Measurements from ENCODE around the gene KCNQ1.

The KCNQ1 gene

DNA sequence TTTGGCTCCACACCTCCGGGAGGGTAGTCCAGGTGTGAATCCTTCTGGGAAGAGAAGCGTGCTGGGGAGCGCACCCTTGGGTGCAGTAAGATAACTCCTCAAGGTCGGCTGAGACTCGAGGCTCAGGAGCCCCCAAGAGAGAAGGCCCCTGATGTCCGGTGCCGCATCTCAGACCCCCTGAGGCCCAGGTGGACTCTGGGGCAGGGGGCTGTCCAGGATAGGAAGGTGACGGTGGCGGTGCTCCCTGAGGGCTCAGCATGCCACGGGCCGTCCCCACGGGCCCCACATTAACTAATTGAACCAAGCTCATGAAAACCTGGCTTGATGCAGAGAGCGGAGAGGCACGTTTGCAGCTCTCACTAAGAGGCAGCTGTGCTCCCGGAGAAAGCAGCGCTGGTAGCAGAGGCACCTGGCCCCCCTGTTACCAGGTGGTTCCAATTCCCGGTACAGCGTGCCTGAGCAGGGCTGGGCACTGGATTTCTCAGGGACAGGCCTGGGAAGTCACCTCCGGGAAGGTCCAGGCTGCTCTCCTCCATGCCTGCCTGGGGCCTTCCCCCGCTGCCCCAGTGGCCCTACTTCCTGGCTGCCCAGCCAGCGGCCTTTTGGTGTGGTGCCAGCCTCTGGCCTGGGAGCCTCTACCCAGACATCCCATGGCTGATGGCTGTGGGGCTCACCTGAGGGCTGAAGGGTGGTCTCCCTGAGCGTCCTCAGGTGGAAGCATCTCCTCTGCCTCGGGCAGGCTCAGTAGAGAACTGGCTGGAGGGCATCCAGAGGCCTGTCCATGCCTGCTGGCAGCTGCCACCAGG, 1.1 kb downstream of the KCNQ1 start:
- no peak for DNase-seq

- no peak for DNase-seq
Measured at GRCh38 chr11:2446590-2447252, 1.9 kb downstream of the KCNQ1 start.

GRCh38 chr11:2447253-2447950, 2.6 kb downstream of the KCNQ1 start:
- DNase-seq: no peak

DNA sequence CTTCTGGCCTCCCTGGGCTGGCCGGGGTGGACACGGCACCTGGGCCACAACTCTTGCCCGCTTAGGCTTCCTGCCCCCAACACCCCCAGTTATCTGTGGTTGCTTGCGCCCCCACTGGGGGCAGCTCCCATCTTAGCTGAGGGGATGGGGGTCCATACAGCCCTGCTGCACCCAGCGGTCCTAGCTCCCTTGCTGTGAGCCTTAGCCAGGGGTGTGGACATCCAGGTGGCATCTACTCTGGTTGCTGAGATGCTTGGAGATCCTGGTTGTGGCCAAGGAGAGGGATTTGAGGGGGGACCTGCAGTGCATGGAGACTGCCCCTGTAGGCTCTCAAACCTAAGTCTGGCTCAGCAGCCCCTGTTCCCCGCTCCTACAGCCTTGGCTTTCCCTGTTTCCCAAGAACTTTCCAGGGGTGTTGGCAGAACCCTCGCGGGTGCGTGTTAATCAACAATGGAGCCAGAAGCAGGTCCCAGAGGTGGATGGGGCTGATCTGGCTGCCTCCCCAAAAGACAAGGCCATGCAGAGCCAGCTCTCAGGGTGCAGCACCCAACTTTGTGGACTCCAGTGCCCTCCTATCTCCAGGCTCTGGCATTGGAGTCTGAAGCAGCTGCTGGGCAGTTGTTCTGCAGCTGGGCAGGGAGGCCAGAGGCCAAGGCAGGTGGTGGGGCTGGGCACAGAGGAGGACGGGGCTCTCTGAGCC, 3.3 kb downstream of the KCNQ1 start:
- no peak for DNase-seq

DNA sequence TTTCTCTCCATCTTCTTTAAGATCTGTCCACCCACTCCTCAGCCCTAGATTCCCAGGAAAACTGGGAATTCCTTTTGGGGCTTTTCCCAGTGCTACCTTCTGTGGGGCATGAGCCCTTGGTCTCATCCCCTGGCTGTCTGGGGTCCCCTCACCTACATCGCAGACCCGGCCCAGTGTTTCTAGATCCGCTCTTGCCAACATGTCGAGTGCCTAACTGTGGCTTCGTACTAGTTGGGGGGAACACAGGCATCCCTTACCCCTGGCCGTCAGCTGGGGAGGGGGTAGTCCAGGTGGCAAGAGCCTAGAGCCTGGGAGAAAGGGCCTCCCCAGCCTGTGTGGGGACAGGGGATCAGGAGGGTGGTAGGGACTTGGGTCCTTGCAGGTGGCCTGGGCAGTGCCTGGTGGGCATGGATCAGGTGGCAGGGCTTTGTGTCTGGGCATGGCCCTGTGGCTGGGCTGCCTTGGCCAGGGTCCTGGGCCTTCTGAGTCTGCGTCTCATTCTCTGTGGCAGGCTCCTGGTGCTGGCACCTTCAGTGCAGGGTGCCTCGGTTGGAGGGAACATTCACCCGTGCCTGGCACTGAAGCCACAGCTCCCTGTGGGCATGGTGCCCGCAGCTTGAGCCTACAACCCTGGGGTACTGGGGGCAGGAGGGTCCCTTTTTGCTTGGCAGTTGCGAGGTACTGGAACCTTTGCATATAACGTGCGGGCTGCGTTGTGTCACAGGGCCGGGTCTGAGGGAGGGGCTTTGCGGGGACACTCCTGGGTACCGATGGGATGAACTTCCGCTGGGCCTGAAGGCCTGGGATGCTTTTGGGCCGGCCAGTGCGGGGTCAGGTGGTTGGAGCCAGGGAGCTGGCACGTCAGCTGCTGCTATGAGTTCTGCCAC, 4.1 kb downstream of the KCNQ1 start:
- no peak for DNase-seq

DNA sequence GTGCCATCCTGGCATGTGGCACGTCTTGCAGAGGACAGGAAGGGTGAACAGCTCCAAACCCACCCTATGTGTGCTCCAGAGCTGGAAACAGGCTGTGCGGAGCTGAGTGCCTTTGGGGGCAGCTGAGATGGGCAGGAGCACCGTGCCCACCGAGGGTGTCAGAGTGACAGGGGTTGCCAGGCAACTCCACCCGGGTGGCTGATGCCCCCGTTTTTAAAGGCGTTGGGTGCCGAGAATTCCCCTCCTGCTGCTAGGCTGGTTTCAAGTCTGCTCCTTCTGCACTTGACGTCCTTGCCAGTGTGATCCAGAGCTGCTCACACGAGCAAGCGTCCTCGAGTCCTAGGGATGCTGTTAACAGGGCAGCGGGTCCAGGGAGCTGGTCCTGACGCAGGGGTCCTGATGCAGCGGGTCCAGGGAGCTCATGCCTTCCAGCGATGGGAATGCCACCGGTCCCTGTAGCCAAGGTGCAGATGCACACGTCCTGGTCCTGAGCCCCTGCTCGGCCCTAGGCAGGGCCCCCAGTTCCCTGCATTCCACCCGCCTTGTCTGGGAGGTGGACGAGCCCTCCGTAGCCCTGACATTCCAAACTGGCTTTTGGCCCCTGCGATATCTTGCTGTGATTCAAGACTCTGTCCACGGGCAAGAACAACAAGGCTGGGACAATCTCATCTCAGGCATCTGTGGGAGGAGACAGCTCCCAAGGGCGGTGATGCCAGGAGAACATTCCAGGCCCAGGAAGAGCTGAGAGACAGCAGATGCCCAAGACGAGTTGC, 4.9 kb downstream of the KCNQ1 start:
- no peak for DNase-seq

DNA sequence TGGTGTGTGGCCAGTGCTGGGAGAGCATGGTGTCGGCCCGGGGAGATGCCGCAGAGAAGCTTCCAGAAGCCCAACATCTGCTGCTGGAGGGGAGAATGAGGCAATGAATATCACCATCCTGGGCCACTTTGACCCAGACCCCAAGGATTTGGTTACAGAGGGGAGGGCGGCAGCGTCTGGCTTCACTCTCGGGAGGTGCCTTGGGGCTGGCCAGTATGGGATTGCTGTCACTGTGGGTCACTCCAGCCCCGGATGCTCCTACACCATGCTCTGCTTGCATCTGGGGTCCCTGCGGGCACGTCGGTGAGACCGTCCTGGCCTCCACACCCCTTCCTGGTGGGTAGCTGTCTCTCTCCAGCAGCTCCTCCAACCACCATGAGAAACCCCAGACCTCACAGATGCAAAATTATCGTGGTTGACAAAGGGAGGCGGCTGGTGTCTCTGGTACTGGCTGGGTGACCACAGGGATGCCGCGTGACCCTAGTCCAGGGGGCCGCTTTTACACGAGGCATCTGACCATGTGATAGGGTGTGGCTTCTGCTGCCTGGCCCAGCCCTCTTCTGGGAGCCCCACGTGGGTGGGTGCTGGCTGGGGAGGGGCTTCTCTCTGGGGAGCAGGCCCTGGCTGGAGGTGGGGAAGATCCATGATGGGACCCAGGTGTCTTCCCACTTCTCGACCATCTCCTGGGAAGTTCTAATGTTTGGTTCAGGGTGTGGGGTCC, 5.7 kb downstream of the KCNQ1 start:
- no peak for DNase-seq

GRCh38 chr11:2451336-2451735, 6.5 kb downstream of the KCNQ1 start:
- no peak for DNase-seq

DNA sequence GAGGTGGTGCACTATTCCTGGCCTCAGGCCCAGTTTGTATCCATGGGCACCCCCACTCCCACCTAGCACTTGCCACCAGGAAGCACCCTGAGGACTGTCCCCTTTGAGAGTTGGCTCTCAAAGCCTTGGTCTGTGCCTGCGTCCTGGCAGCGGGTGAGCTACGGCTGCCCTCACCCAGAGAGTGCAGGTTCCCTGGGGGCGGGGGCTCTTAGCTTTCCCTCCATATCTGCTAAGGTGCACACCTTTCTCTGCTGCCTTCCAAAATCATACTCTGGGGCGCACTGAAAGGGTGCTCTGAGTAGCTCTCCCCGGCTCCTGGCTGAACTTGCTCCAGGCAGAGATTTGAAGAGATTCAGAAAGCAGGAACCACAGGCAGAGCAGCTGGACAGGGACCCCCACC, 7.1 kb downstream of the KCNQ1 start:
- DNase-seq: no peak

GRCh38 chr11:2452321-2453012, 7.7 kb downstream of the KCNQ1 start:
- DNase-seq: no peak

GRCh38 chr11:2453436-2453835, 8.6 kb downstream of the KCNQ1 start:
- no peak for DNase-seq

DNA sequence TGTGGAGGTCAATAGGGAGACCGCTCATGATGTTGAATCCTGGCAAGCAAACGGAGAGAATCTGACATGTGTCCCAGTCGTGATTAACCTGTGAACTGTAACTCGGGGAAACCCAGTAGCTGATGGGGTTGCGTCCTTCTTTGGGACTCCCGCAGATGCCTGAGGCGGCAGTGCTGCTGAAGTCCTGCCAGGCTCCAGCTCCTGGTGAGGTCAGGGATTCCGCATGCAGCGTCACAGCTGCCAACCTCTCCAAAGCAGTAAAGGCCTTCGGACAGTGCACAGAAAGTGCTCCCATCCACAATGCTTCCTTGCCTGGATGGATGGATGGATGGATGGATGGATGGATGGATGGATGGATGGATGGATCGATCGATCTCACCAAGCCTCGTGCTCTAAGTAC, 13.5 kb downstream of the KCNQ1 start:
- no peak for DNase-seq

DNA sequence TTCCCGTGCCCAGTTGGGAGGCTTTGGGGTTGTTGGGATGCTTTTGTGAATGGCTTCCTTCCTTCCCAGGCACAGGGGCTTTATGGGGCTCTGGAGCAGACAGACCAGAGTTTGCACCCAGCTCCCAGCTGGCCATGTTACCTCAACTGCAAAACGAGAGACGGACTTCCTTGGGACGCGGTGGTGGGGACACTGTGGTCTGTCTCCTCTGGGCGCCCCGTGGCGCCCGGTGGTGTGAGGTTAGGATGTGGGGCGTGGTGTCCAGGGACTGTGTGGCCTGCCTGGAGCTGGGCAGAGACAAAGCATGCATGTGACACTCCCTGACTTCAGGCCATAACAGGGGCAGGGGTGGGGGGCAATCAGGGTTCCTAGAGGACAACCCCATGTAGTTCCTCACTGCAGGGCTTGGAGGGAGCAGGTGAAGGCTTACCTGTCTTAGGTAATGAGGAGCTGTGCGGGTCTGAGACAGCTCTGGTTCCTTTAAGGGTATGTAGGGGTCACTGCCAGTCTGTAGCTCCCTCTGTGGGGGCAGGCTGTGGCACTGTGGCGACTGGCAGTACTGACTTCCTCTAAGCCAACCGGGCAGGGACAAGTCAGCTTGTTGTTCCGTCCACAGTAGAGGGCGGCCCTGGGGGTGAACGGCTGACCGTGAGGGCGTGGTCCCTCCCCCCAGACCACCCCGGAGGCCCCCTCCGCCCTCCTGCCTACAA, 14.4 kb downstream of the KCNQ1 start:
- no peak for DNase-seq

- DNase-seq: no peak
Measured at GRCh38 chr11:2459796-2460531, 15.2 kb downstream of the KCNQ1 start.

GRCh38 chr11:2460540-2461252, 15.9 kb downstream of the KCNQ1 start:
- DNase-seq: no peak

- no peak for DNase-seq
Measured at GRCh38 chr11:2461253-2461955, 16.6 kb downstream of the KCNQ1 start.

DNA sequence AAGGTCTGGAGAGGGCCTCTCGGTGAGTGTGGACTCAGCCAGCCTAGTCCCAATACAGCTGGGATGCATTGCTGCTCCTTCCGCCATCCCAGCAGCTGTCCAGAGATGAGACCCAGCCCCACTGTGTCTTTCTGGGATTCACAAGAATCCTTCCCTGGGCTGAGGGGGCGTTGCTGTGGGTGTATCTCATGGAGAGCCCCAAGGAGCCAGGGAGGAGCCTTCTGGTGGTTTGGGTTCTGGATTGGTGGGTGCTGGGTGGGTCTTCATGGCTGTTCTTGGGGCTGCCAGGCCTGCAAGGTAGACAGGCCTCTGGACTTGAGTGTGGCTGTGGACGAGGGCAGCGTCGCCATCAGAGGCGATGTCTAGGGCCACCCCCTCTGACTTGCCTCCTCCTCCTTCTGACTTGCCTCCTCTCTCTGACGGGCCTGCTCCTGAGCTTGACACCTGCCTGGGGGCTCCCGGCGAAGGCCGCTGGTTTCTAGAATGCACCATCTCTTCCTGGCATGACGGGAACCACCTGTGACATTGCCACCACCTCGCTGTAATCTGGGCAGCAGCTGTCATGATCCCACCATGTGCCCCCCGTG, 17.2 kb downstream of the KCNQ1 start:
- no peak for DNase-seq
